NCI-H526 (cell line): ENCODE measurements around the gene AGTPBP1.
A peak's percentile ranks its signal among the peaks of the same experiment; 100 is the strongest.
"Not testable (repeated sequence)": the region's sequence is repeated elsewhere in the genome, so short reads cannot be mapped to it uniquely, and the experiment has no call there.

Experiments used
- DNase-seq, 2 experiments: peaks; one replicate each; lab custom pipeline; 2025; lab: John Stamatoyannopoulos, UW

The AGTPBP1 gene

GRCh38 chr9:85741875-85742596, at the start of gene AGTPBP1:
TSS of gene AGTPBP1 (minus strand) at chr9:85741954. CDS start at chr9:85712533, 29,421 bp downstream.
- DNase-seq = peak; percentile 68 to 95

GRCh38 chr9:85786116-85786515, 44.4 kb upstream of the AGTPBP1 start:
- not testable (repeated sequence) for DNase-seq

- not testable (repeated sequence) for DNase-seq
Observed at GRCh38 chr9:85773844-85774243, 32.1 kb upstream of the AGTPBP1 start.

- not testable (repeated sequence) for DNase-seq
Observed at GRCh38 chr9:85761802-85762201, 20.0 kb upstream of the AGTPBP1 start.

GRCh38 chr9:85757716-85758115, 16.0 kb upstream of the AGTPBP1 start:
- DNase-seq = not testable (repeated sequence)

- not testable (repeated sequence) for DNase-seq
Observed at GRCh38 chr9:85756216-85756615, 14.5 kb upstream of the AGTPBP1 start.

- no peak for DNase-seq
Observed at GRCh38 chr9:85746309-85746708, 4.6 kb upstream of the AGTPBP1 start.

- no peak for DNase-seq
Observed at GRCh38 chr9:85745203-85745602, 3.4 kb upstream of the AGTPBP1 start.

GRCh38 chr9:85744480-85744879, 2.7 kb upstream of the AGTPBP1 start:
- no peak for DNase-seq

- DNase-seq = peak in 1 of 2 experiments; percentile 5
Observed at GRCh38 chr9:85743275-85744128, 1.7 kb upstream of the AGTPBP1 start.

GRCh38 chr9:85742597-85742936, 813 bp upstream of the AGTPBP1 start:
- no peak for DNase-seq

GRCh38 chr9:85741095-85741874, 469 bp downstream of the AGTPBP1 start:
- DNase-seq = peak; percentile 9 to 83

GRCh38 chr9:85740787-85741094, 1.0 kb downstream of the AGTPBP1 start:
- peak in 1 of 2 experiments; percentile 50 for DNase-seq

GRCh38 chr9:85738509-85738908, 3.2 kb downstream of the AGTPBP1 start:
- DNase-seq = no peak

- DNase-seq = no peak
Observed at GRCh38 chr9:85737671-85738070, 4.1 kb downstream of the AGTPBP1 start.

GRCh38 chr9:85730916-85731630, 10.7 kb downstream of the AGTPBP1 start:
- DNase-seq = no peak

GRCh38 chr9:85729882-85730281, 11.9 kb downstream of the AGTPBP1 start:
- no peak for DNase-seq

- no peak for DNase-seq
Observed at GRCh38 chr9:85727500-85727899, 14.3 kb downstream of the AGTPBP1 start.

GRCh38 chr9:85726737-85727136, 15.0 kb downstream of the AGTPBP1 start:
- DNase-seq = no peak

GRCh38 chr9:85723215-85723614, 18.5 kb downstream of the AGTPBP1 start:
- no peak for DNase-seq

- not testable (repeated sequence) for DNase-seq
Observed at GRCh38 chr9:85719411-85719810, 22.3 kb downstream of the AGTPBP1 start.

GRCh38 chr9:85717818-85718217, 23.9 kb downstream of the AGTPBP1 start:
- not testable (repeated sequence) for DNase-seq
